ENCODE measurements around the gene MAN1A1.

The MAN1A1 gene

DNA sequence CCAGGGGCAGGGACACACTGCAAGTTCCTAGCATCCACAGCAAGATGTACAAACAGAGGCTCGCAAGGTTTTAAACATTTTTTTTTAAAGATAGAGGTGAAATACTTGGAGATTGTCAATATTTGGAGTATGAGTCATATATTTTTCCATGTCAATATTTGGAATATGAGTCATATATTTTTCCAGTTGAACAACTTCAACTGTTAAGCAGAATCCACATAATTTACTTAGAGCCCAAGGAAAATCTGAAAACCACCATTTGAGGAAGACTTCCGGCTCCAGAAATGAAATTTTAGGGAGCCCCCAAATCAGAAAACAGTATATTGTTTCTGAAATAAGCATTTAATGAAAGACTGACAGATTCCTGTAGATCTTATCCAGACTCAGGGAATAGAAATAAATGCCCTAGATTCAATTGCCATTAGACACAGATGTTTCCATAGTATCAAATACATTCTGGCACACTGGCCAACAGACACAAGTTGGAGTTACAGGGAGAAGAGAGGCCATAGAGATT is 219.5 kb downstream of the MAN1A1 start:
- DNase-seq, result no peak

DNA sequence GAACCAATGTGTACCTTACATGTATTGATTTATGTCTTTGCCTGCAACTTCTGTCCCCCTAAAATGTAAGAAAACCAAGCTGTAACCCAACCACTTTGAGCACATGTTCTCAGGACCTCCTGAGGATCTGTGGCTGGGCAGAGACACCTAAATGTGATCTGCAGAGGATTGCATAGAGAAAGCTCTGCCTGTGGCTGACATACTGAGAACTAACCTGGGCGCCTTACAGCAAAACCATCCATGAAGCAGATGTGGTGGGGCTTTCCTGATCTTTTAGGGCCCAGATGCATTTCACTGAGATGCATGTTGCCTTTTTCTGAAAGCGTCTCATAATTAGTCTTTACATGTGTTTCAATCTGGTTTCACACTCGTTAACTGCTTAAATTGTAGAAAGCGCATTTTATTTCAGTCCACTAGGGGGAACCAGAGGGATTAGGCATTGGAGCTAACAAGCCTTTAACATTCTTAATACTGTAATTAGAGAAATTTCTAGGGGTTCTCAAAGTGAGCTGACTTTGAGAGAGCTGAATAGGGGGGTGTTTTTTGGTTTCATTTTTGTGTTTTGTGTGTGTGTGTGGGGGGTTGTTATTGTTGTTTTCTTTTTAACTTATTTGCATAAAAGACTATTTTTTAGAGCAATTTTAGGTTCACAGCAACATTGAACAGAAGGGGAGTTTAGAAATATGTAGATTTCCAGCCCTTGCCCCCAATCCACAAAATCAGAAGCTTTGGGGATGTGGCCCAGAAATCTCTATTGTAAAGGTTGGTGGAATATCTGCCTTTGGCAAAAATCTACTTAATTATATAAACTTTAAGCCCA is 220.2 kb downstream of the MAN1A1 start:
- no peaks in the 10 kb centered on the region for H3K36me3 ChIP-seq
- no peak overlapping the region for H3K4me3 ChIP-seq
- no peaks in the 10 kb centered on the region for H3K27me3 ChIP-seq
- TF ChIP-seq, protein P1, sequence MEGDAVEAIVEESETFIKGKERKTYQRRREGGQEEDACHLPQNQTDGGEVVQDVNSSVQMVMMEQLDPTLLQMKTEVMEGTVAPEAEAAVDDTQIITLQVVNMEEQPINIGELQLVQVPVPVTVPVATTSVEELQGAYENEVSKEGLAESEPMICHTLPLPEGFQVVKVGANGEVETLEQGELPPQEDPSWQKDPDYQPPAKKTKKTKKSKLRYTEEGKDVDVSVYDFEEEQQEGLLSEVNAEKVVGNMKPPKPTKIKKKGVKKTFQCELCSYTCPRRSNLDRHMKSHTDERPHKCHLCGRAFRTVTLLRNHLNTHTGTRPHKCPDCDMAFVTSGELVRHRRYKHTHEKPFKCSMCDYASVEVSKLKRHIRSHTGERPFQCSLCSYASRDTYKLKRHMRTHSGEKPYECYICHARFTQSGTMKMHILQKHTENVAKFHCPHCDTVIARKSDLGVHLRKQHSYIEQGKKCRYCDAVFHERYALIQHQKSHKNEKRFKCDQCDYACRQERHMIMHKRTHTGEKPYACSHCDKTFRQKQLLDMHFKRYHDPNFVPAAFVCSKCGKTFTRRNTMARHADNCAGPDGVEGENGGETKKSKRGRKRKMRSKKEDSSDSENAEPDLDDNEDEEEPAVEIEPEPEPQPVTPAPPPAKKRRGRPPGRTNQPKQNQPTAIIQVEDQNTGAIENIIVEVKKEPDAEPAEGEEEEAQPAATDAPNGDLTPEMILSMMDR (IDR thresholded peaks at IDR 0.05), result peak; percentile 76 to 84
- intact Hi-C loops (cut with DNase I; ENCODE audit: low total_unique reads), result loop anchor here (10.0 kb wide), 1 partner anchor 215 kb away; the partner anchor contains the start of gene MAN1A1
- peaks cover 0 to 36% (median 14%) of the 10 kb centered on the region in 4 donors for H3K4me1 ChIP-seq
- peak overlapping the region; percentile 56 for H3K27ac ChIP-seq
- H3K9me3 ChIP-seq, result no peaks in the 10 kb centered on the region
- no peak for DNase-seq

More for the DNA sequence above, 219.5 kb downstream of the MAN1A1 start:
- TF ChIP-seq, protein P1 (IDR thresholded peaks at IDR 0.05), result no peak
- Histone ChIP-seq H3K36me3 (no peaks in the 10 kb centered on the region), H3K27me3 (no peaks in the 10 kb centered on the region), H3K9me3 (no peaks in the 10 kb centered on the region), H3K4me1 (peaks cover 0 to 36% (median 14%) of the 10 kb centered on the region in 4 donors), H3K27ac (peak overlapping the region; percentile 56), H3K4me3 (no peak overlapping the region)
- intact Hi-C loops (cut with DNase I; ENCODE audit: low total_unique reads), result loop anchor here (10.0 kb wide), 1 partner anchor 215 kb away; the partner anchor contains the start of gene MAN1A1

GRCh38 chr6:119128252-119128912 is 221.2 kb downstream of the MAN1A1 start:
- Histone ChIP-seq H3K27ac (no peak overlapping the region), H3K4me3 (no peak overlapping the region), H3K4me1 (peaks cover 0 to 36% (median 14%) of the 10 kb centered on the region in 4 donors), H3K36me3 (no peaks in the 10 kb centered on the region), H3K27me3 (no peaks in the 10 kb centered on the region), H3K9me3 (no peaks in the 10 kb centered on the region)
- intact Hi-C loops (cut with DNase I; ENCODE audit: low total_unique reads), result loop anchor here (10.0 kb wide), 1 partner anchor 216 kb away; the partner anchor contains the start of gene MAN1A1
- TF ChIP-seq, protein P1 (IDR thresholded peaks at IDR 0.05), result no peak
- DNase-seq, result no peak

- no peak overlapping the region for H3K27ac ChIP-seq
- TF ChIP-seq, protein P1 (IDR thresholded peaks at IDR 0.05), result no peak
- H3K9me3 ChIP-seq, result no peaks in the 10 kb centered on the region
These were observed 221.9 kb downstream of the MAN1A1 start for GRCh38 chr6:119127627-119128026.

More at GRCh38 chr6:119127627-119128026, 221.9 kb downstream of the MAN1A1 start:
- no peak for DNase-seq
- Histone ChIP-seq H3K36me3 (no peaks in the 10 kb centered on the region), H3K4me1 (peaks cover 0 to 36% (median 14%) of the 10 kb centered on the region in 4 donors), H3K4me3 (no peak overlapping the region), H3K27me3 (no peaks in the 10 kb centered on the region)
- intact Hi-C loops (cut with DNase I; ENCODE audit: low total_unique reads), result loop anchor here (10.0 kb wide), 1 partner anchor 217 kb away; the partner anchor contains the start of gene MAN1A1
